GM11168 (cell line): ENCODE results near the gene SSU72.

ENCODE experiments used
- in situ Hi-C: fragments of 300-500 bp; cut with MboI; formaldehyde crosslinking; loops from one replicate; pipeline ENCODE4 v1.12.0; 2022; ENCODE audit warnings: low sequenced_read_pairs; ENCODE audit not compliant: unreplicated experiment

Gene SSU72

DNA sequence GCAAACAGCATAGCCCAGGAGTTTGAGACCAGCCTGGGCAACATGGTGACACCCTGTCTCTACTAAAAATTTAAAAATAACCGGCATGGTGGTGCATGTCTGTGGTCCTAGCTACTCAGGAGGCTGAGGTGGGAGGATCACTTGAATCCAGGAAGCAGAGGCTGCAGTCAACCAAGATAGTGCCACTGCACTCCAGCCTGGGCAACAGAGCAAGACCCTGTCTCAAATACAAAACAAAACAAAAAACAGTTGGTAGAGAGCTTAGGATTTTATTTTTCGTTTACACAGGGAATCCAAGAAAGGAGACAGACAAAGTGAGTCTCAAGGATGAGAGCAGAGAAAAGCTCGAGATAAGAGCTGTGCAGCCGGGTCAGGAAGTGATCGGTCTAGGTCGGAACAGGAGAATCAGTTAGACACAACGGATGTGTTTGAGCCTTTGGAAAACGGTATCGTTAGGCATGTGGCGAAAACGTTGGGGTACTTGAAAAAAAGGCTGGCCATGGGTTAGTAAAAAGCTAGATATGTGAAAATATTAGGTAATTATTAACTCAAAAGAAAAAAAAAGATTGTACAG is 38.9 kb upstream of the SSU72 start:
- in situ Hi-C loops: no loop called here

DNA sequence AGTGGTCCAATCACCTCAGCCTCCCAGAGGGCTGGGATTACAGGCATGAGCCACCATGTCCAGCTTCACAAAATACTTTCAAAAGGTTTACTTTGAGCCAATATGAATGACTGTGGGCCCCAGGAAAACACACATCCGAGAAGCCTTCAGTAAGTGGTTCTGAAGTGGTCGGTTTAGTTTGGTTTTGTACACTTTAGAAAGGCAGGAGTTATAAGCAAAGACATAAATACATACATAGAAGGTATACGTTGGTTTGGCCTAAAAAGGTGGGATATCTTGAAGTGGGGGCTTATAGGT is 37.4 kb upstream of the SSU72 start:
- in situ Hi-C loops: no loop called here

GRCh38 chr1:1610796-1611195 is 36.1 kb upstream of the SSU72 start:
- in situ Hi-C loops: no loop called here

- in situ Hi-C loops: no loop called here
Observed at GRCh38 chr1:1609822-1610485, 35.3 kb upstream of the SSU72 start.

DNA sequence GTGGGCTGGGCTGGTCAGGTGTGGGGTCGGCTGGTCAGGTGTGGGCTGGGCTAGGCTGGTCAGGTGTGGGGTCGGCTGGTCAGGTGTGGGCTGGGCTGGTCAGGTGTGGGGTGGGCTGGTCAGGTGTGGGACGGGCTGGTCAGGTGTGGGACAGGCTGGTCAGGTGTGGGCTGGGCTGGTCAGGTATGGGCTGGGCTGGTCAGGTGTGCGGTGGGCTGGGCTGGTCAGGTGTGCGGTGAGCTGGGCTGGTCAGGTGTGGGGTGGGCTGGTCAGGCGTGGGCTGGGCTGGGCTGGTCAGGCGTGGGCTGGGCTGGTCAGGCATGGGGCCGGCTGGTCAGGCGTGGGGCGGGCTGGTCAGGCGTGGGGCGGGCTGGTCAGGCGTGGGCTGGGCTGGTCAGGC is 31.6 kb upstream of the SSU72 start:
- in situ Hi-C loops: no loop called here

- in situ Hi-C loops: no loop called here
Observed at GRCh38 chr1:1605724-1606123, 31.1 kb upstream of the SSU72 start.

GRCh38 chr1:1605034-1605591 is 30.4 kb upstream of the SSU72 start:
- in situ Hi-C loops: no loop called here

DNA sequence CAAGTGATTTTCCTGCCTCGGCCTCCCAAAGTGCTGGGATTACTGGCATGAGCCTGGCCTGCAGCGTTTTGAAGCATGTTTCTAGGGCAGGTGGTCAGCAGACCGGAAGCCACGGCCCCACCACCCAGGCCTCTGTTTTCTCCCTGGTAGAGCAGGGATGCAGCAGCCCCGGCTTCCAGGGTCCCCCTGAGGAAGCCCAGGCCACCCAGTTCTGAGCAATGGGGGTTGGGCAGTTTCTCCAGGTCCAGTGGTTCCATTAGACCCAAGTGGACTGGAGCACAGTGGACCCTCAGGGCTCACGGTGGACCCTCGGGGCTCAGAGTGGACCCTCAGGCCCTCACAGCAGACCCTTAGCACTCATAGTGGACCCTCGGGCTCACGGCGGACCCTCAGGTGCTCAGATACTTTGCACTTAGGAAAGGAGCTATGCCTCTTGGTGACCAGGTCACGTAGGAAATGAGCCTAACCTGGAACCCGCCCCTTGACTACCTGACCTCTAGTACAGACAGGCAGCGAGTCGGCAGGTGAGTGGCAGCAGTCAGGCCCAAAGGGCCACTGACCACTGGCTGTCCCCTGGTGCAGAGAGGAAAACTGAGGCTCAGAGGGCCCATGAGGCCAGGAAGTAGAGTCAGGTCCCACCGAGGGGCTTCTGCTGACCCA is 29.8 kb upstream of the SSU72 start:
- in situ Hi-C loops: no loop called here

GRCh38 chr1:1603671-1604373 is 29.2 kb upstream of the SSU72 start:
- in situ Hi-C loops: no loop called here

GRCh38 chr1:1602968-1603506 is 28.4 kb upstream of the SSU72 start:
- in situ Hi-C loops: no loop called here

DNA sequence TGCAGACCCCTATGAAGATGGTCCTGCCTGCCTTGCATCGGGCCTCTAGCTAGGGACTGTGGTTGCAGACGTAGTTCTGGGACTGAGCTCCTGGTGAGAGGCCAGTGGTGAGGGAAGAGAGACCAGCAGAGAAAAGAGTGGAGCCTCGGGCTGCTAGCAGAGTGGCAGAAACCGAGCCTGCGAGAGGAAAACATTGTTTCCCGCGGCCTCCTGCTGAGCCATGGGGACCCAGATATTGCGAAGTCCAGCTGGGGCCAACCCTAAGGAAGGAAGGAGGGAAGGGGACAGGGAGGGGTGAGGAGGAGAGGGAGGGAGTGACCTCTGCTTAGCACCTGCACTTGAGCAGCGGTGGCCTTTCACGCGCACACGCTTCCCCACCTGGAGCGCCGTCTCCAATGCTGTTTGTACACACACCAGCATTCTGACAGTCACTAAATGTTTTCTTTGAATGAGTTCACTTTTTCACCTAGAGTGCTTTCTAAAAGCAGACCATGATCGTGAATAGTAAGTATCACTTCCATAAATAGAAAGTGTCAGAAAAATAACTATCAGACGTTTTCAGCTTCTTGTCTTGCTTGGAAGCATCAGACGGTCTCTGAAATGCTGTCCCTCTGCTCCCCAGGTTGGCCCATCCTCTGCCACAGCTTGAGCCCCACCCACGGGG is 27.8 kb upstream of the SSU72 start:
- in situ Hi-C loops: no loop called here

- in situ Hi-C loops: no loop called here
Observed at GRCh38 chr1:1601564-1602303, 27.1 kb upstream of the SSU72 start.

- in situ Hi-C loops: no loop called here
Observed at GRCh38 chr1:1600861-1601563, 26.3 kb upstream of the SSU72 start.

GRCh38 chr1:1599935-1600860 is 25.5 kb upstream of the SSU72 start, which contains the start of gene FNDC10:
TSS of gene FNDC10 (minus strand) at chr1:1600135. CDS start at chr1:1600015, 120 bp downstream.
- in situ Hi-C loops: no loop called here

DNA sequence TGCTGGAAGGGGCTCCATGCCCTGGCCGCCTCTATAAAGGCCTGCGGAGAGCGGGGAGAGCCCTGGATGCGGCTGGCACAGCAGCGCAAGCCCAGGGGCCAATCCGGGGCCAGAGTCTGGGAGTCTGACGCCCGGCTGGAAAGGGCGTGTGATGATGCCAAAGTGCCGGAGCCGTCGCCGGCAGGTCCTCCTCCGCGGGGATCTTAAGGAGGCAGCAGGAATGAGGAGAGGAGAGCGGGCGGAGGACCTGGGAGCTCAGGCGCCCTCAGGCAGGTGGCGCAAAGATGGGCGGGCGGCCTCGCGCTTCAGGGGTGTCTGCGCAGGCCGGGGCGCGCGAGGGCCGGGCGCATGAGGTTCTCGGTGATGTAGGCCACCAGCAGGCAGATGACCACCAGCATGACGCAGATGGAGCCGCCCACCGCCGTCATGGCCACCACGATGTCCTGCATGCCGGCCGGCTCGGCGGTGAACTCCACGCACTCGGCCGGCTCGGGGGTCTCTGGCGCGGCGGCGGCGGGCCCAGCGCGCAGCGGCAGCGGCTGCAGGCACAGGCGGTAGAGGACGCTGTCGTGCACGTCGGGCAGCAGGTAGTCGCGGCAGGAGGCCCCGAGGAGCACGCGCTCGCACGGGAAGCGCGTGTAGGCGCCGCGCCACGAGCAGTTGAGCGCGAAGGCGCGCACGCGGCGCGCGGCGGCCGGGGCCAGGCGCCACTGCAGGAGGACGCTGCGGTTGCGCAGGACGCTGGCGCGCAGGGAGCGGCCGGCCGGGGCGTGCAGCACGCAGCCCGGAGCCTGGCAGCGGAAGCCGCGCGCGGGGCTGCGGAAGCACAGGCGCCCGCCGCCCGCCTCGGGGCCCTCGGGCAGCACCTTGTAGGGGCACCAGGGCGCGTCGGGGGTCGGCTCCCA is 24.6 kb upstream of the SSU72 start:
- in situ Hi-C loops: no loop called here

DNA sequence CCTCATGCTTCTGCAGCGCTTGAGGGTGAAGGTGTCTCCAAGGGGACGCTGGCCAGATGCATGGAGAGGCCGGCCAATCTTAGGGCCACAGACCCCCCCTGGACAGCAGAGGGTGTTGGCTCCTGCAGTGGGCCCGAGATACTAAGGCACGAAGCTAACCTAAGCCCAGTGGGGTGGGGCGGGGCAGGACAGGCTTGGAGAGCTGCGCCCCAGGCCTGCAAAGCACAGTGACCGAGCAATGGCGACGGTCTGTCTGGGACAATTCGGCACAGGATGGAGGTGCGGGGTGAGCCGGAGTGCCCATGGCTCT is 24.0 kb upstream of the SSU72 start:
- in situ Hi-C loops: no loop called here

- in situ Hi-C loops: no loop called here
Observed at GRCh38 chr1:1598051-1598719, 23.5 kb upstream of the SSU72 start.
